Measurements from ENCODE around the gene KLHL7. TPM values are rescaled to one million over a fixed set of nuclear protein-coding genes. Genes with fewer than 3 reads are reported as not detected.

The KLHL7 gene
- polyA plus RNA-seq, 1 donor from 2014 or later: 198 TPM

- TF ChIP-seq CTCF (IDR thresholded peaks at IDR 0.05; ENCODE audit: poor library complexity, severe bottlenecking) (no peak), REST (IDR thresholded peaks at IDR 0.05; ENCODE audit: borderline replicate concordance) (no peak), TAF1 (IDR thresholded peaks at IDR 0.05; ENCODE audit: low read depth) (no peak), EZH2 (IDR thresholded peaks at IDR 0.05; ENCODE audit: borderline replicate concordance, insufficient read depth, low read length, poor library complexity, severe bottlenecking) (no peak)
- H3K9me2 ChIP-seq (ENCODE audit: insufficient read depth, low read length): no peaks in the 10 kb centered on the region
- H3F3A ChIP-seq (ENCODE audit: insufficient read depth, low read length, poor library complexity, severe bottlenecking): no peaks in the 10 kb centered on the region
- H3K4me2 ChIP-seq (ENCODE audit: low read length): no peak overlapping the region
- H3K36me3 ChIP-seq (ENCODE audit: insufficient read depth, low read length): peaks cover 15% of the 10 kb centered on the region
- H3K27ac ChIP-seq (ENCODE audit: low read length): no peak overlapping the region
- H3K79me2 ChIP-seq (replicated peaks; ENCODE audit: insufficient read depth, low read length): no peaks in the 10 kb centered on the region
- no peak overlapping the region for H3K9ac ChIP-seq (ENCODE audit: low read length)
- H3K27me3 ChIP-seq (ENCODE audit: insufficient read depth, low read depth, low read length): no peaks in the 10 kb centered on the region
- H3K4me3 ChIP-seq (ENCODE audit: low read length): no peak overlapping the region
- H3K9me3 ChIP-seq (ENCODE audit: low read length): no peaks in the 10 kb centered on the region
- no peak overlapping the region for H2AFZ ChIP-seq (ENCODE audit: low read depth, low read length)
- no peaks in the 10 kb centered on the region for H4K20me1 ChIP-seq (ENCODE audit: insufficient read depth)
Measured at GRCh38 chr7:23164846-23165245, 59.3 kb downstream of the KLHL7 start.

GRCh38 chr7:23165316-23165715 lies 59.7 kb downstream of the KLHL7 start:
- H3K4me2 ChIP-seq (ENCODE audit: low read length): no peak overlapping the region
- no peaks in the 10 kb centered on the region for H3K9me2 ChIP-seq (ENCODE audit: insufficient read depth, low read length)
- H4K20me1 ChIP-seq (ENCODE audit: insufficient read depth): no peaks in the 10 kb centered on the region
- no peak overlapping the region for H2AFZ ChIP-seq (ENCODE audit: low read depth, low read length)
- TF ChIP-seq MXI1 (conservative IDR thresholded peaks at IDR 0.05; ENCODE audit: poor library complexity, severe bottlenecking): no peak
- TF ChIP-seq SMC3 (conservative IDR thresholded peaks at IDR 0.05; ENCODE audit: poor library complexity): no peak
- no peak for TF ChIP-seq TAF1 (IDR thresholded peaks at IDR 0.05; ENCODE audit: low read depth)
- TF ChIP-seq CTCF (IDR thresholded peaks at IDR 0.05; ENCODE audit: poor library complexity, severe bottlenecking): no peak
- no peak for TF ChIP-seq POLR2AphosphoS5 (IDR thresholded peaks at IDR 0.05)
- TF ChIP-seq EP300 (conservative IDR thresholded peaks at IDR 0.05; ENCODE audit: poor library complexity, severe bottlenecking): no peak
- TF ChIP-seq EZH2 (IDR thresholded peaks at IDR 0.05; ENCODE audit: borderline replicate concordance, insufficient read depth, low read length, poor library complexity, severe bottlenecking): no peak
- TF ChIP-seq REST (IDR thresholded peaks at IDR 0.05; ENCODE audit: borderline replicate concordance): no peak
- TF ChIP-seq RAD21 (conservative IDR thresholded peaks at IDR 0.05): no peak
- peaks cover 15% of the 10 kb centered on the region for H3K36me3 ChIP-seq (ENCODE audit: insufficient read depth, low read length)
- H3K27ac ChIP-seq (ENCODE audit: low read length): no peak overlapping the region
- no peaks in the 10 kb centered on the region for H3F3A ChIP-seq (ENCODE audit: insufficient read depth, low read length, poor library complexity, severe bottlenecking)
- H3K4me3 ChIP-seq (ENCODE audit: low read length): no peak overlapping the region
- H3K79me2 ChIP-seq (replicated peaks; ENCODE audit: insufficient read depth, low read length): no peaks in the 10 kb centered on the region
- H3K27me3 ChIP-seq (ENCODE audit: insufficient read depth, low read depth, low read length): no peaks in the 10 kb centered on the region
- no peaks in the 10 kb centered on the region for H3K9me3 ChIP-seq (ENCODE audit: low read length)
- no peak overlapping the region for H3K9ac ChIP-seq (ENCODE audit: low read length)

Measured in neural cell (in vitro differentiated cells).